SK-MEL-5 (cell line): ENCODE measurements around the gene DGCR8. TPM values are rescaled to one million over a fixed set of nuclear protein-coding genes. Genes with fewer than 3 reads are reported as not detected.

ENCODE experiments used
- small RNA-seq, 2 experiments: library from RNA; depleted of rRNA; stranded (forward); fragments of <200 nt; gene quantifications; one replicate each; pipeline ENCODE3, GENCODE V24; 2014
- total RNA-seq: library from RNA; depleted of rRNA; stranded (reverse); fragments of >200 nt; shearing (Covaris generic); gene quantifications from 2 replicates; pipeline ENCODE4 v1.2.3, GENCODE V29; 2014; rRNA removed

The DGCR8 gene
- total RNA-seq, 1 experiment from 2014 or later, result 12.4 TPM

Small RNA genes within 50 kb of the gene (small RNA-seq; reads per million reads assigned to genes)
- gene MIR185 (0.12 to 3.2 reads per million in 2 experiments), gene MIR6816 (0 to 0.10 reads per million in 2 experiments), gene RF00017 (0 reads per million in 2 experiments), gene RF00599 (0 reads per million in 2 experiments)

Other genes with a start within 250 kb of the DGCR8 start
- gene GNB1L, start 225.4 kb upstream of the DGCR8 start, total RNA-seq, result 6.2 and 8.7 TPM in 2 replicates
- gene RTL10, start 225.4 kb upstream of the DGCR8 start, total RNA-seq, result 7.1 and 10.6 TPM in 2 replicates
- 156 and 172 TPM in 2 replicates for gene COMT, start 138.5 kb upstream of the DGCR8 start, total RNA-seq
- 24.7 and 25.8 TPM in 2 replicates for gene TXNRD2, start 138.4 kb upstream of the DGCR8 start, total RNA-seq
- gene ARVCF, start 63.4 kb upstream of the DGCR8 start, total RNA-seq, result 4.9 and 5.4 TPM in 2 replicates
- 68.3 and 70.0 TPM in 2 replicates for gene TANGO2, start 59.1 kb upstream of the DGCR8 start, total RNA-seq
- gene RANBP1, start 35.9 kb downstream of the DGCR8 start, total RNA-seq, result 425 and 431 TPM in 2 replicates
- 66.1 and 67.3 TPM in 2 replicates for gene TRMT2A, start 37.0 kb downstream of the DGCR8 start, total RNA-seq
- 7.7 and 7.8 TPM in 2 replicates for gene ZDHHC8, start 51.6 kb downstream of the DGCR8 start, total RNA-seq
- not detected in 2 replicates for gene CCDC188, start 70.8 kb downstream of the DGCR8 start, total RNA-seq
- gene RTN4R, start 188.1 kb downstream of the DGCR8 start, total RNA-seq, result 7.2 TPM in 2 replicates
- 44.5 and 48.3 TPM in 2 replicates for gene DGCR6L, start 239.8 kb downstream of the DGCR8 start, total RNA-seq